Pancreas (tissue), 10 donors: ENCODE results near the gene FNDC3A. TPM values are rescaled to one million over a fixed set of nuclear protein-coding genes. Genes with fewer than 3 reads are reported as not detected.
"Not testable (repeated sequence)": the region's sequence is repeated elsewhere in the genome, so short reads cannot be mapped to it uniquely, and the experiment has no call there.

ENCODE experiments used
- ATAC-seq, 4 donors: fragments of 200-7000 bp; cut with Tn5 transposase; one replicate each; pipeline versions ENCODE4 v1.8.0 to v1.9.1; 2020; ENCODE audit warnings: mild to moderate bottlenecking in 4 of 4, moderate library complexity in 4 of 4
- DNase-seq, 6 donors: peaks; one replicate each; pipeline ENCODE4 v3.0.0-alpha.2; 2020
- FAIRE-seq: peaks from 2 replicates; lab custom pipeline; 2012; peaks lifted over from hg19 to GRCh38; lab: Jason Lieb, UNC
- H3K27ac ChIP-seq, 4 donors: fragments of 200-600 bp; sonication (generic); 1 replicate in 3 of 4; 2 replicates in 1 of 4; pipeline versions ENCODE4 v1.5.0 to v1.8.0; 2020
- H3K27me3 ChIP-seq, 4 donors: fragments of 200-600 bp; one replicate each; pipeline ENCODE4 v1.8.0; 2021
- H3K36me3 ChIP-seq, 3 donors: fragments of 200-600 bp; sonication (generic) in 1 of 3; one replicate each; pipeline versions ENCODE4 v1.5.0 to v1.8.0; 2020 to 2021
- H3K4me1 ChIP-seq, 3 donors: fragments of 200-600 bp; one replicate each; pipeline ENCODE4 v1.8.0; 2021
- H3K4me3 ChIP-seq, 4 donors: fragments of 200-600 bp; sonication (generic) in 2 of 4; one replicate each; pipeline versions ENCODE4 v1.5.0 to v1.8.0; 2020 to 2021
- H3K9me3 ChIP-seq, 4 donors: fragments of 200-600 bp; one replicate each; pipeline ENCODE4 v1.8.0; 2021
- CTCF ChIP-seq, 4 donors: fragments of 200-600 bp; sonication (generic) in 3 of 4; IDR thresholded peaks; one replicate each; pipeline versions ENCODE4 v1.5.0 to v1.8.0; 2021; ENCODE audit warnings: antibody characterized with exemption in 4 of 4
- WGBS, 2 donors: extraction: QIAGEN DNeasy Blood & Tissue Kit; methylation state at CpG; one replicate each; pipeline ENCODE4 v1.1.7; 2013; 5-methylcytosine and 5-hydroxymethylcytosine counted together
- intact Hi-C, 3 donors: fragments of 100-400 bp; cut with DNase I; formaldehyde crosslinking; loops; one replicate each; pipeline versions ENCODE4 v1.11.1 to v1.14.2; 2022
- polyA plus RNA-seq, 2 donors: library from polyadenylated mRNA; stranded (reverse); fragments of 200-250 nt; gene quantifications; one replicate each; pipeline ENCODE4 v1.2.3, GENCODE V29; 2013
- total RNA-seq, 6 donors: library from RNA; stranded (reverse); fragmentation: NEBNext Ultra II Directional in 4 of 6; extraction: Animal tissue kit (Norgen Biotek cat#: 25700) in 4 of 6; gene quantifications; one replicate each; pipeline versions ENCODE4 v1.2.1 to v1.2.4, GENCODE V29; 2021 to 2023
- donor health status: healthy with polysubstance abuse.
- donor health status: DM: no; HTN: no; CAD: no; lungs with moderate emphysema.
- donor health status: DM: no; HTN: no; CAD: no.
- donor health status: control.
- donor health status: control.
- donor health status: Bipolar disorder and iron deficiency.
- donor health status: DM: yes; HTN: yes; CAD: no.
- donor health status: DM: no; HTN: no; CAD: no.
- donor health status: DM: no; HTN: no; CAD: no.
- donor health status: DM: yes; HTN: yes; CAD: no.

Gene FNDC3A
- total and polyA plus RNA-seq, 8 donors: 22.4 to 65.5 (median 47.2) TPM

GRCh38 chr13:49053906-49054305, 78.2 kb downstream of the FNDC3A start:
- H3K36me3 ChIP-seq: no peaks in the 10 kb centered on the region
- no peaks in the 10 kb centered on the region for H3K9me3 ChIP-seq
- ATAC-seq: no peak
- no peak for DNase-seq
- intact Hi-C loops: no loop called here
- H3K4me1 ChIP-seq: peaks cover 0 to 5% (median 5%) of the 10 kb centered on the region in 3 donors
- no peak for FAIRE-seq
- no peaks in the 10 kb centered on the region for H3K27me3 ChIP-seq
- 93 to 94% methylated on average over 1 of the region's 1 CpG for WGBS, 2 donors
- no peak overlapping the region for H3K27ac ChIP-seq
- H3K4me3 ChIP-seq: no peak overlapping the region
- no peak for TF ChIP-seq CTCF (IDR thresholded peaks at IDR 0.05)

GRCh38 chr13:49055021-49055420, 79.3 kb downstream of the FNDC3A start:
- no peak for ATAC-seq
- H3K9me3 ChIP-seq: no peaks in the 10 kb centered on the region
- no peak overlapping the region for H3K27ac ChIP-seq
- intact Hi-C loops: no loop called here
- H3K4me1 ChIP-seq: peaks cover 0 to 5% (median 5%) of the 10 kb centered on the region in 3 donors
- H3K4me3 ChIP-seq: no peak overlapping the region
- no peaks in the 10 kb centered on the region for H3K27me3 ChIP-seq
- DNase-seq: no peak
- H3K36me3 ChIP-seq: no peaks in the 10 kb centered on the region
- FAIRE-seq: no peak
- 96 to 99% methylated on average over 4 of the region's 4 CpGs for WGBS, 2 donors
- TF ChIP-seq CTCF (IDR thresholded peaks at IDR 0.05): no peak

- FAIRE-seq (no peak), DNase-seq (no peak), ATAC-seq (no peak)
- Histone ChIP-seq H3K9me3 (no peaks in the 10 kb centered on the region), H3K4me1 (peaks cover 0 to 5% (median 5%) of the 10 kb centered on the region in 3 donors), H3K27me3 (no peaks in the 10 kb centered on the region), H3K4me3 (no peak overlapping the region), H3K27ac (no peak overlapping the region), H3K36me3 (no peaks in the 10 kb centered on the region)
- intact Hi-C loops: no loop called here
- TF ChIP-seq CTCF (IDR thresholded peaks at IDR 0.05): no peak
- 53 to 62% methylated on average over 3 of the region's 3 CpGs for WGBS, 2 donors
Observed at GRCh38 chr13:49057176-49057575, 81.5 kb downstream of the FNDC3A start.

GRCh38 chr13:49058761-49059160, 83.0 kb downstream of the FNDC3A start:
- no peak for FAIRE-seq
- no peak for DNase-seq
- TF ChIP-seq CTCF (IDR thresholded peaks at IDR 0.05): no peak
- H3K4me1 ChIP-seq: peaks cover 0 to 5% (median 5%) of the 10 kb centered on the region in 3 donors
- H3K27me3 ChIP-seq: no peaks in the 10 kb centered on the region
- no peak overlapping the region for H3K27ac ChIP-seq
- no peak for ATAC-seq
- no peaks in the 10 kb centered on the region for H3K36me3 ChIP-seq
- no peaks in the 10 kb centered on the region for H3K9me3 ChIP-seq
- intact Hi-C loops: no loop called here
- H3K4me3 ChIP-seq: no peak overlapping the region

GRCh38 chr13:49060678-49061387, 85.1 kb downstream of the FNDC3A start:
- 95 to 97% methylated on average over 3 of the region's 3 CpGs for WGBS, 2 donors
- Histone ChIP-seq H3K27ac (no peak overlapping the region), H3K4me3 (no peak overlapping the region), H3K4me1 (peaks cover 0 to 5% (median 5%) of the 10 kb centered on the region in 3 donors), H3K36me3 (no peaks in the 10 kb centered on the region), H3K9me3 (no peaks in the 10 kb centered on the region), H3K27me3 (no peaks in the 10 kb centered on the region)
- intact Hi-C loops: no loop called here
- ATAC-seq (no peak), DNase-seq (no peak), FAIRE-seq (no peak)
- no peak for TF ChIP-seq CTCF (IDR thresholded peaks at IDR 0.05)

GRCh38 chr13:49061388-49061752, 85.7 kb downstream of the FNDC3A start:
- H3K36me3 ChIP-seq, DNase-seq, FAIRE-seq, ATAC-seq, intact Hi-C loops, H3K4me1 ChIP-seq, H3K27ac ChIP-seq, H3K27me3 ChIP-seq, H3K4me3 ChIP-seq, H3K9me3 ChIP-seq: not testable (repeated sequence)
